Fibroblast of skin of right quadriceps (primary cell): ENCODE data around the gene NAA30.
"Not testable (repeated sequence)": the region's sequence is repeated elsewhere in the genome, so short reads cannot be mapped to it uniquely, and the experiment has no call there.

ENCODE experiments used
- DNase-seq: peaks from one replicate; pipeline ENCODE4 v3.0.0-alpha.2; 2013

The NAA30 gene

GRCh38 chr14:57390037-57390805, at the start of gene NAA30:
NAA30 (plus strand) TSS chr14:57390586; CDS start chr14:57390958, 372 bp downstream.
- peak; percentile 93 for DNase-seq

GRCh38 chr14:57343545-57344297, 46.7 kb upstream of the NAA30 start:
- DNase-seq = not testable (repeated sequence)

GRCh38 chr14:57345106-57345505, 45.3 kb upstream of the NAA30 start:
- DNase-seq = no peak

- DNase-seq = no peak
Observed at GRCh38 chr14:57346741-57347140, 43.6 kb upstream of the NAA30 start.

- no peak for DNase-seq
Observed at GRCh38 chr14:57352396-57353170, 37.8 kb upstream of the NAA30 start.

- no peak for DNase-seq
Observed at GRCh38 chr14:57355081-57355800, 35.1 kb upstream of the NAA30 start.

GRCh38 chr14:57362361-57362760, 28.0 kb upstream of the NAA30 start:
- DNase-seq = no peak

- DNase-seq = no peak
Observed at GRCh38 chr14:57364659-57365450, 25.5 kb upstream of the NAA30 start.

GRCh38 chr14:57370187-57370586, 20.2 kb upstream of the NAA30 start:
- not testable (repeated sequence) for DNase-seq

- no peak for DNase-seq
Observed at GRCh38 chr14:57371013-57371412, 19.4 kb upstream of the NAA30 start.

- no peak for DNase-seq
Observed at GRCh38 chr14:57375156-57375555, 15.2 kb upstream of the NAA30 start.

- no peak for DNase-seq
Observed at GRCh38 chr14:57378661-57379060, 11.7 kb upstream of the NAA30 start.

- DNase-seq = no peak
Observed at GRCh38 chr14:57380935-57381334, 9.5 kb upstream of the NAA30 start.

- DNase-seq = peak; percentile 87
Observed at GRCh38 chr14:57382283-57382682, 8.1 kb upstream of the NAA30 start.

- no peak for DNase-seq
Observed at GRCh38 chr14:57383125-57383745, 7.2 kb upstream of the NAA30 start.

GRCh38 chr14:57388067-57388466, 2.3 kb upstream of the NAA30 start:
- DNase-seq = no peak

- no peak for DNase-seq
Observed at GRCh38 chr14:57389646-57390036, 745 bp upstream of the NAA30 start.

GRCh38 chr14:57390806-57391516, 575 bp downstream of the NAA30 start:
- DNase-seq = peak; percentile 21

GRCh38 chr14:57391517-57392195, 1.3 kb downstream of the NAA30 start:
- no peak for DNase-seq

GRCh38 chr14:57392830-57393229, 2.4 kb downstream of the NAA30 start:
- no peak for DNase-seq
